ENCODE results near the gene NDUFA9.

The NDUFA9 gene

DNA sequence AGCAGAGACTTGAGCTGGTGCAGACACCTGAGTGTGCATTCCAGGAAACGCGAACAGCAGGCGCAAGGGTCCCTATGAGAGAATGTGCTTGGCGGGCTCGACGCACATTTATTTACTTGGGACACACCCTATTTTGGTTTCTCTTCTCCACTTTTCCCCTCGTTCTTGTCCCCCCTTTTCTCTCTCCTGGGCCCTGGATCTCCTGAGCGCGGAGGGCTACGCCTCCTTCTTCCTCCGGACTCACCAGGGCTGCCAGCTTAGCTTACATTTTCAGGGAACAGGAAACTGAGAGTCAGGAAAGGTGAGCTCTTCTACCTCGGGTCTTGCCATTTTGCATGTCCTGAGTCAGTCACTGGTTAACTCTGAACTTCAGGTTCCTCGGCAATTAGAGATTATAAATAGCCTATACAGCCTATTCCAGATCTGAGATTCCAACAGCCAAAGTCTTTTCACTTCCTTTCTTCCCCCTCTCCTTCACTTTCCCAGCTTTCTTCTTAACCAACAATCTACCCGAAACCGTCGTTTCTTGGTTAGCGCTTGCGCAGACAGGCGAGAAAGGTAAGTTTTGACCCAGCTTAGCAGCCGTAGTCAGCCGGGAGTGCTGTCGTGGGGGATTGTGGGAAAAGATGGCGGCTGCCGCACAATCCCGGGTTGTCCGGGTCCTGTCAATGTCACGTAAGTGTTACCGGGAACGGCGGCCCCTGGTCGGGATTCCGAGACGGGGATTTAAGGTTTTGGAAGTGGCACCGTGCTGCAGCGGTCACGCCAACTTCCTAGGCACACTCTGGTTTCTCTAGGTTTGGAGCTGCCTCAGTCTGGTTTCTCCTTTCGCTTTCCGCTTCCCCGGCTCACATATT is at the start of gene NDUFA9, which contains the start of gene AKAP3:
TSS of gene NDUFA9 (plus strand) at position 614 of the 857 bp plus-strand sequence. CDS start at position 627, 13 bp downstream.
TSS of gene AKAP3 (minus strand) at position 551 of the 857 bp plus-strand sequence. CDS start 10,855 bp downstream, outside the sequence.
- peak; percentile 73 for DNase-seq

DNA sequence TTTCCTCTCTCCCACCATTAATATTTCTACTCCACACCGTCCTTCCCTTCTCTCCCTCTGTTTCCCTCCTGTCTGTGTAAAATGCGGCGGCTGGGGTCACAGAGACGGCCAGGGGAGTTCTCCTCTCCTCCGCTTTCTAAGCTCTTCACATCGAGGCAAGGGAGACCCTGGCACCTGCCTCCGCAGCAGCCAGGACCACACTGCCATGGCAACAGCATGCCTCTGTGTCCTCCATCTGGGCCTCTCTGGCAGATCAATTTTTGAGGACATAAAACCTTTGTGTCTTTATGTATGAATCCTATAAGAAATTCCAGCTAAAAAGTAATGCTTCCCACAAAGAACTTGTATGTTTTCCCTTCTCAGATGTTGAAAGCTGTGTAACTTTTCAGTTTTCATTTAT is 45.5 kb upstream of the NDUFA9 start:
- no peak for DNase-seq

DNA sequence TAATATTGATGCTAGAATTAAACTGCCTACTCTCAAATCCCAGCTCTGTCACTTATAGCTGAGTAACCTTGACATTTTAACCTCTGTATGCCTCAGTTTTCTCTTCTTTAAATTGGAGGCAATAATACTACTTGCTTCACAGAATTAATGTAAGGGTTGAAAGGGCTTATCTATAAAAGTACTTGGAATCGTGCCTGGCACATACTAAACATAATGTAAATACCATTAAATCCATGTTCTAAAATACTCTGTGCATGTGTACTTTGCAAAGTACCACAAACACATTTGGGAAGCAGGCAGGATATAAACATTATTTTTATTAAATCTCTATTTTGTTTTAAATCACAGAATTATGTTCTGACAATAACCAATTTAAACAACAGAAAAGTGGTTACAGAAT is 45.0 kb upstream of the NDUFA9 start:
- no peak for DNase-seq

DNA sequence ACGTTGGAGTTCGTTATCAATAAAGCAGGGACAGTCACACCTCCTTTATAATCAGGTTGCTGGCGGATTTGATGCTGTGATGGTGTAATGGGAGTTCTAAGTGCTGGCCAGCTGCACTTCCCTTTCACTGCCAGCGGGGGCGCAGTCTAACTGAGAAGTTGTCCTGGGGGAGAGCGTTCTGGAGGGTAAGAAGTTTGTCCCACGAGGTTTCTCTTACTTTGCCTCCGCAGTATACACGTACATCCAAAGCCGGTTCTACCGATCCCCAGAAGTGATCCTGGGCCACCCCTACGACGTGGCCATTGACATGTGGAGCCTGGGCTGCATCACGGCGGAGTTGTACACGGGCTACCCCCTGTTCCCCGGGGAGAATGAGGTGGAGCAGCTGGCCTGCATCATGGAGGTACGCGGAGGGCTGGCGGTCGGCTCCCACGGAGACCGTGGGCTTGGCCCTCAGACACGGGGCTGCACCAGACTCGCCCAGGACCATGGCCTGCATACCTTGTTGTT is 44.2 kb upstream of the NDUFA9 start:
- peak; percentile 77 for DNase-seq

DNA sequence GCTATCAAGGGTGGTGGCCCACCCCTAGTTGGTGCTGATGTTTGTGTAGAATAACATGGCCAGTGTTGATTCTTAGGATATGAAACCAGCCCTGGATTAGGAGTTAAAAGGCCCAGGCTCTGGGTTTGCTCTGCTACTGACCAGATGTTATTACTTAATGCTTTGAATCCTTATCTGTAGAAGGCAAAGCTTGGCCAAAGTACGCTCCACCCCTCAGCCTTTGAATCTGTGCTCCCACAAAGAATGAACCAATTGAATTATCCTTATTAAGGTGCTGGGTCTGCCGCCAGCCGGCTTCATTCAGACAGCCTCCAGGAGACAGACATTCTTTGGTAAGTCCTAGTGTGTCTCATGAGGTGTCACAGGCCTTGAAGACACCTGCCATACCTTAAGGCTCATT is 41.9 kb upstream of the NDUFA9 start:
- no peak for DNase-seq

DNA sequence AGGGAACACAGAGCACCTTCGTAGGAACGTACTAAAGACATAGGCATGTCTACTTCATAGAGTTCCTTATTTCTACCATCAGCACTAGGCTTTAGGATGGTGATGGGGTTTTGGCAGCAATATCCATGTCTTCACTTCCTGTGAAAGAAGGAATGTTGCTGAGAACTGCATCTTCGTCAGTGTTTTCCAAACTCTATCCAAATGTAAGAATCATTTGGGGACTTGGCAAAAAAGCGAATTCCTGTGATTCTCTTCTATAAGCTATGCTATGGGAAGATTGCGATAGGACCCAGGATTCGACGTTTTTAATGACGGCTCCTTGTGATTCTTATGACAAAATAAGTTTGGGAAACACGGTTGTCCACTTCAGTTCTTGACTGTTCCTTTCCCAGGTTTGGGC is 39.8 kb upstream of the NDUFA9 start:
- no peak for DNase-seq

DNA sequence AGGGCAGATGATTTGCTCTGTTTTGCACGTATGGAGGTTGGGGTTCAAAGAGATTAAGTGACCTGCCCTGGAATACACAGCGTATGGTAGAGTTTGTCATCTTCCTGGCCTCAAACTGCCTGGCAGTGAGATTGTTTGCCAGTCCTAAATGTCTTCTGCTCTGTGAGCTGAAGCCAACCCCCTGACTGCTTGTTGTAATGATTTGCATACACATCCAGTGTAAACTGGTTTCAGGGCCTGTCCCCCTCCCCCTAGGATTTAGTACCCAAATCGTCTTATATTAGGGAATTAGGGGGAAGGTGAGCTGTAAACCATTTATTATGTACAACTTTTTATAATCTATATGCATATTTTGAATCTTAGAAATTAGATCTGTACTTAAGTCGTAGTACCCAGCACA is 38.4 kb upstream of the NDUFA9 start:
- no peak for DNase-seq

DNA sequence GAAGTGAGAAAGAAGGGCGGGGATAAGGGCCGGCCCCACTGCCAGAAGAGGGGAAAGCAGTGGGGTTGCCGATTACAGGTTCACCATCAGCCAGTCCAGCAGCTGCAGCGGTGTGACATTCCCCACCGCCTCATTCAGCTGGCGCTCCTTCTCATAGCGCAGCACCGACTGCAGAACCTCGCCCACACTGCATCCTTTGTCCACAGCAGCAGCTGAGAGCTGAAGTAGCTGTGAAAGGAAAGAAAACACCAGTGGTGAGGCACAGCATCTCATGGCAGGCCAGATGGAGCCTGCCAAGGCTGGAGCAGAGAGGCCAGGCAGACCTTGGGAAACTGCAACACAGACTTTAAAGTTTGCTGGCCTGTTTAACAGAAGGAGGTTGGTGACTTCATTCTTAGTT is 33.2 kb upstream of the NDUFA9 start:
- no peak for DNase-seq

DNA sequence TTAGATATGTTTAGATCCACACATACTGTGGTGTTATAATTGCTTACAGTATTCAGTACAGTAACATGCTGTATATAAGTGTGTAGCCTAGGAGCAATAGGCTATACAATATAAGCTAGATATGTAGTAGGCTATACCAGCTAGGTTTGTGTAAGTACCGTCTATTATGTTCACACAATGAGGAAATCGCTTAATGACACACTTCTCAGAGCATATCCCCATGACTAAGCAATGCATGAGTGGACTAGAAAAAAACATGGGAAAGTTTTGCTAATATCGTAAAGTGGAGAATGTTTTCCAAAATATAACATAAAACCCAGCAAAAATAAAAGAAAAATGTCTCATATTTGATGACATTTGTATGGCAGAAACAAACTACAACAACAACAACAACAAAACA is 27.4 kb upstream of the NDUFA9 start:
- no peak for DNase-seq

DNA sequence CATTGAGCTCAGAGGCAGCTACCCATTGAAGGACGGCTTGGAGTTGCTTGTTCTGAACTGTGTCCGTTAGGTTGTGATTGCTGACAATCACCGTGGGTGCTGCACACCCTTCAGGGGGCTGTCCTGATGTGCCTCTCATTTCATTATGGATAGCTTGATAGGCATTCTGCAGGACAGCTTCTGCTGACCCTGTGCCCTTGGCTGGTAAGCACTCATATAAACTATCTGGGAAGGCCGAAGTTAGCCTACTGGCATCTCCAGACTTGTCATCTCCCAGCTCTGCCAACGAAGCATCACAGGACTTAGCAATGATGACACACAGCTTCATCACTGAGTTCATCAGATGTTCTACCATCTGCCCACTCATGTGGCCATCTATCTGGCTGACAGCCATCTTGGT is 22.4 kb upstream of the NDUFA9 start:
- DNase-seq, result no peak

DNA sequence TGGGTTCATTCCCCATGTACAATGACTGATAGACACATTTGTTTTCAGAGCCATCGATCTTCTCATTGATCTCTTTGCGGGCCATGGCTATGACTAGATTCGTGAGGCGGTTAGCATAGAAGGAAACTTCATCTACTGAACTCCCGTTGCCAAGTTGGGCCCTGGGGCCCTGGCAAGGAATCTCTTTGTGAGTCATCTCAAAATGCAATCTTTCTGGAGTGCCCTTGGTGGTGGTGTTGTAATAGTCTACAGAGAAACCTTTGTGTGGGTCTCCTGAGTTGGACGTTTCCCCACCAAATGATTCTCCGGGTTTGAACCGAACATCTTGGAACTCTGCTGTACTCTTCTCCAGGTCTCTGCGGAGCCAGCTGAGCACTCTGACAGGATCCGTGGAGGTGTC is 20.5 kb upstream of the NDUFA9 start:
- DNase-seq, result no peak

DNA sequence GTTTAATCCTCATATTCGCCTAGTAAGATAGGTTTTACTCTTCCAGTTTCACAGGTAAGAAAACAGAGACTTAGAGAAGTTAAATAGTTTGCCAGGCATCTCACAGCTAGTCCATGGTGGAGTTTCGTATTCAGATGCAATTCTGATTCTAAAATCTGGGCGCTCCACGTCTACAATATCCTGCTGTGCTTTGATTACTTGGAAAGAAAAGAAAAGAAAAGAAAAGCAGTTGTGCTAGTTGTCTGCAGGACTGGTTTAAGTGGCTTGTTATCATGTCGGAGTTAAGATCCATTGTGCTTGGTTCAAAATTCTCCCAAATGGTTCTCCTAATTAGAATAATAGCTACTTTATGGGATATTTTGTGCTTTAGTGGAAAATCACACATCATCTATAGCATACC is 18.7 kb upstream of the NDUFA9 start:
- no peak for DNase-seq

DNA sequence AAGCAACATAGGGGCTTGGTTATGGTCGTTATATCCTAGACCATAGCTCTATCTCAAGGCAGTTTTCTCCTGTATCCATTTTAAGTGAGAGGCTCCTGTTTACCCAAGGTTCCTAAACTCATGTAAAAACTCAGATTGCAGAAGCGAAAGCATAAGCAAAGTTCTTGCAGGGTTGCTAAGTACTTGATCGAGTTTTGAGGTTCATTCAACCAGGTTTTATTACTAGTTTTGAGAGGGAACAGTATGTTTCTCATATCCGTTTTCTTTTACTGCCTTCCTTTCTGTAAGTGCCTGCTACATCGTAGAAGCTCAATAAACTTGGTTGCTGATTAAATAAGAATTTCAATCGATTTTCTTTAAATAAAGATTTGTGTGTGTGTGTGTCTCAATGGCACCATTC is 5.2 kb upstream of the NDUFA9 start:
- DNase-seq, result no peak

DNA sequence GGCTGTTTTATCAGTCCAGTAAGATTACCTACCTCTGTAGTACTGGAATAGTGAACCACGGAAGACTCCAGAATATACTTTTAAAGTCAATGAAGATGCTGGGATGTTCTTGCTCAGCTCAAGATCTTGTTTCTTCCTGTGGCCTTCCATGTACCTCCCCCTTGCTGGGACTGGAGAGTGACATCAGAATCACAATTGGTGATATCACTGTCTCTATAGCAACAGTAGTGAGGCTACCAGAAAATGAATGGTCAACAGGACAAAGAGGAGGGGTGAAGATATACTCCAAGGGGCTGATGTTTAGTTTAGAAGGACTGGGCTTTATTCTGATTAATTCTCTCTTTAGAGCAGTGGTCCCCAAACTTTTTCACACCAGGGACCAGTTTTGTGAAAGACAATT is 3.9 kb upstream of the NDUFA9 start:
- no peak for DNase-seq

DNA sequence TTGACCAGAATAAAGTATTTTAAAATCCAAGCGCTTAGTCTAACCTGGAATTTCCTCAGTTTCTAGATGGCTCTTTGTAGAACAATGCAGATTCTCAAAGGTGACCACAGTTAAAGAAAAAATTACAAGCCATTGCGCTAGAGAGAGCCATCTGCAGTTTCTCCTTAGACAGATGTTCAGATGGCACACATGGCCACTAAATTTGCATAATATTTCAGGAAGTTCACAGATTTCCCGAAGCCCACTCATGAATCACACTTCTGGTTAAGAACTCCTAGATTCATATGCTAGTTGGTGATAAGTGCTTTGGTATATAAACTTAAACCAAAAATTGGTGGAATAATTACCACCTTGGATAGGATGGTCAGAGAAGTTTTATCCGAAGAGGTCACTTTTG is 812 bp upstream of the NDUFA9 start:
- DNase-seq, result no peak

DNA sequence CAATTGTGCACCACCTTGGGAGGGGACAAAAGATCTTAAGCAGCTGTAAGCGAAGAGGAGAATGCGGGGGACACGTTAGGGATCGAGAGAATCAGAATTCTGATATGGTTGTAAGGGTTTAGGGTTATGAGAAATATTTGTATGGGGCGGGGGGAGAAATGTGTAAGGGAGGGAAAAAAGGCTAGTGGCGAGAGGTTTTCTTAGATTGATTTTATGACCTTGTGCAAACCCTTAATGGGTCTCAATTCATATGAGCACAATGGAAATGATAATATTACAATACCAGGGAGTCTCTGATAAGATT is 396 bp downstream of the NDUFA9 start:
- DNase-seq, result no peak

DNA sequence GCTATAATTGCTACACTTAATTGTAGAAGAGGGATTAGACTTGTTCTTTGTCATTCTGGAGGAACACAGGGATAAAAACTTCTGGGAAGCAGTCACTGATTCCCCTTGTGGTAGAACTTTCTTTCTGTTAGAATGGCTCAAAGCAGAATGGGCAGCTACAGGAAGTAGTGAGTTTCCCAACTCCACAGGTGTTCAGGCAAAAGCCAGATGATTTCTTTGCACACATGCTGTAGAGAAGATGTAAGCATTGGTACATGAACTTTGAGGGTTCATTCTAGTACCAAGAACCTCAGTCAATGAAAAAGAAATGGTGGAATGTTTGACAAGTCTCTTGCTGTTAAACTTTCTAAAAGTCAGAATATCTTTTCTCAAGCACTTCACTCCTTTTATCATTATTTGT is 4.3 kb downstream of the NDUFA9 start:
- DNase-seq, result no peak

DNA sequence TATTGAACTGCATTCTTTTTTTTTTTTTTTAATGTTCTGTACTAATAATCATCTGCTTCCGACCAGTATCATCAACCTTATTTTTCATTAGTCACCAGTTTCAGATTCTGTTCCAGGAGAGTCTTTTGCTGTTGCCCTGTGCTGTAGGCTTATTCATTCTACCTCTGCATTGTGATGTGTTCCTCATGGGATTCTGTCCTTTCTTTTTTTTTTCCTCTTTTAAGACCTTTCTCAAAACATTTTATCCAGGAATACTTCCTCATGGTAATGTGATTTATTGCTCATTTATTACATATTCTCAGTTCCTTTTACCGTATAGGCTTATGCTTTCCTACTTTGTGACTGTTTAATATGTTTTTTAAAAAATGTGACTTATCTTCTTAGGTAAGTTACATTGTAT is 4.8 kb downstream of the NDUFA9 start:
- no peak for DNase-seq

DNA sequence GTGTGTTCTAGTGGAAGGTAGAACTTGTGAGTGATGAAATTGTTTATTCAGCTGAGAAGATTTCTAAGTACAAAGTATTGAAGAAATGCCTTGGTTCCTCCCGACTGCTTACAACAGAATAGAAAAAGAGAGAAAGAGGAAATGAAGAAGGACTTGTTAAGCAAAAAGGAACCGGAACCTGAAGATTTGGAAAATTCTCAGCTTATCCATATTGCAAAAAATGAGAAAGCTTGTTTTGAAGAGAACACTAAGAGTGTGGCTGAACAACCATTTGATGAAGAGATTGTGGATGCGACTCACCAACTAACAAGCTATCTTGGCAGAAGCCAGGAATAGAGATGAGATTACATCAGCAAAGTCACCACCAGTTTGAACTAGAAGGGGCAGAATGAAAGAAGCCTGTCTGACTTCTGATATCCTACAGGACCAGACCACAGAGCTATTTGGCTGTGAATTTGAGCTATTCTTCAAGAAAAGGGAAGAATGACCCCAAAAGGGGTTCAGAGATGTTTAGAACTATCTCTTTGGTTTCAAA is 15.1 kb downstream of the NDUFA9 start:
- DNase-seq, result no peak

DNA sequence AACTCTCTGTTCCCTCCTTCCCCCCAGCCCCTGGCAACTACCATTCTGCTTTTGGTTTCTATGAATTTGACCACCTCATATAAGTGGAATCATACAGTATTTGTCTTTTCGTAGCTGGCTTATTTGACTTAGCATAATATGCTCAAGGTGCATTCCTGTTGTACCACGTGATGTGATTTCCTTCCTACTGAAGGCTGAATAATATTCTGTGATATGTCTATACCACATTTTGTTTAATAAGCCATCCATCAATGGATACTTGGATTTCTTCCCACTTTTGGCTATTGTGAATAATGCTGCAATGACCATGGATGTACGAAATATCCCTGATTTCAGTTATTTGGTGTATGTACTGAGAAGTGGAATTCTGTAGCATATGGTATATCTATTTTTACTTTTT is 16.3 kb downstream of the NDUFA9 start:
- DNase-seq, result no peak

DNA sequence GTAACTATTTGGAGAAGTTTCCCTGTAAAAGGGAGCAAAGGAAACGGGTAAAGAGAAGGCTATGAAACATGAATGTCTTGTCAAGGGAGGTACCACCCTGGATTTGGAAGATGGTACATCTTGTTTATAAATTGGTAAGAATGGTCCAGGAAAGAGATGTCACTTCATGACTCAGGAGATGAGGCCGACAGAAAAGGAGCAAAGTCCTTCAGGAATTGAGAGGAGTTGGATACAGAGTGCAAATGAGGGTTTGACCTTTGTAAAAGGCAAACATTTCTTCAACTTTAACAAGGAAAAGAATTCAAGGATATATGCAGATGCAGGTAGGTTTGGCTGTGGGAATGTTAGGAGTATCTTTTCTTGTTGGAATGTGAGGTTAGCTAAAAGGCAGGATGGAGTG is 30.8 kb downstream of the NDUFA9 start:
- no peak for DNase-seq

DNA sequence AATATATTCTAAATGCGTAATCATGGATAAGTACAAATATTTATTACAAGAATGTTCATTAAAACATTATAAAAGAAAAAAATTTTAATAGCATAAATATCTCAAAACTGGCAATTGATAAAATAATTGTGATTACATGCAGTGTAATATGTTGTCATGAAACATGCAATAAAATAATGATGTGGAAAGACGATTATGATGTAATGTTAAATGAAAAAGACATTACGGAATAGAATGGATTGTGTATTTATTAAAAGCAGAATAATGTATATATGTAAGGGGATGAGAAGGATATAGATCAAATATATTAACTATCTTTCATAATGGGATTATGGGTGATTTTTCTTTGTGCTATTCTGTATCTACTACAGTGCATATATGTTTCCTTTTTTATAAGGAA is 32.8 kb downstream of the NDUFA9 start:
- DNase-seq, result no peak

DNA sequence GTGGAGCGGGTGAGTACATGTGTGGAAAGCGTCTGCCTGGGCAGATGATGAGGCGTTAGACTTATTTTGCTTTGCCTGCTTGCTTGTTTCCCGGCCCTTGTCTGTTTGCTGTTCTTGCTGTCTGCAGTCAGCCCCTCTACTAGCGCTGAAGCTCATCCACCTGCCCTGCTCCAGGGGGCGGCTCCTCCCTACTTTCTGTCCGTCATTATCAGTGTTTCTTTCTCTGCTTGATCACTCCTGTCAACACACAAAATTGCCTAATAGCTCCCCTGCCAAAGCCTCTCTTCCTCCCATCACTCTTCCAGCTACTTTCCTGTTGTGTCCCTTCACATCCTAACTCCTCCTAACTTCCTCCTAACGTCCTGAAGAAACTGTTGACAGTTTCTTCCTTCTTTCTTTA is 36.4 kb downstream of the NDUFA9 start:
- no peak for DNase-seq

DNA sequence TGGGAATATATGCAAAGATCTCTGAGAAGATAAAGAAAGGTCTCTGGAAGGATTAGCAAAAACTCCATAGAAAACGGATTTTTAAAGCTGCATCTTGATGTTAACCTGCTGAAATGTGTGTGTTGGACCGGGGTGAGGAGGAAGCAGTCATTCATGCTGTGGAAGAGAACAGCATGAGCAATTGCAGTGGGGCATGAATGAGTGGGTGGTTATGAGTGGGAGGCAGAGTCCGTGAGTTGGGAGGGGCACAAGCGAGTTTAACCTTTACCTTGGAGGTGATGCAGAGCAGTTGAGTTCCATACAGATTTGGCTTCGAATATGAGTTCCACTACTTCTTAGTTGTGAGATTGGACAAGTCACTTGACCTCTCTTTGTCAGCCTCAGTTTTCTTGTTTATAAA is 41.8 kb downstream of the NDUFA9 start:
- no peak for DNase-seq

All from stimulated activated CD4-positive, alpha-beta T cell treated with anti-CD3 and anti-CD28 coated beads, Interleukin-4, amount 100 ng/mL, for 1 hour (primary cell).